Neural progenitor cell (in vitro differentiated cells): ENCODE results near the gene RPS6KA3. TPM values are rescaled to one million over a fixed set of nuclear protein-coding genes. Genes with fewer than 3 reads are reported as not detected.

Experiments
- DNase-seq: peaks from one replicate; pipeline ENCODE4 v3.0.0-alpha.2; 2016; ENCODE audit warnings: low spot score
- H2AFZ ChIP-seq: fragments of 200-600 bp; sonication (generic); replicated peaks from 2 replicates; pipeline ENCODE4 v1.6.1; 2016; ENCODE audit warnings: antibody characterized with exemption
- H3F3A ChIP-seq: fragments of 200-600 bp; sonication (generic); 2 replicates; pipeline ENCODE4 v1.6.1; 2016; ENCODE audit warnings: antibody characterized with exemption, low read depth
- H3K27ac ChIP-seq: fragments of 200-600 bp; sonication (generic); 2 replicates; pipeline ENCODE4 v1.5.1; 2016; ENCODE audit warnings: mild to moderate bottlenecking
- H3K27me3 ChIP-seq: fragments of 200-600 bp; sonication (generic); 2 replicates; pipeline ENCODE4 v1.6.1; 2016; ENCODE audit warnings: mild to moderate bottlenecking, moderate library complexity
- H3K36me3 ChIP-seq: fragments of 200-600 bp; sonication (generic); 2 replicates; pipeline ENCODE4 v1.5.1; 2016
- H3K4me1 ChIP-seq: fragments of 200-600 bp; sonication (generic); 2 replicates; pipeline ENCODE4 v1.6.1; 2016; ENCODE audit warnings: mixed run types
- H3K4me2 ChIP-seq: fragments of 200-600 bp; sonication (generic); 2 replicates; pipeline ENCODE4 v1.6.1; 2016
- H3K4me3 ChIP-seq: fragments of 200-600 bp; sonication (generic); 2 replicates; pipeline ENCODE4 v1.5.1; 2016
- H3K79me2 ChIP-seq: fragments of 200-600 bp; sonication (generic); 2 replicates; pipeline ENCODE4 v1.6.1; 2016; ENCODE audit warnings: low read depth
- H3K9ac ChIP-seq: fragments of 200-600 bp; sonication (generic); 2 replicates; pipeline ENCODE4 v1.6.1; 2016
- H3K9me3 ChIP-seq: fragments of 200-600 bp; sonication (generic); 2 replicates; pipeline ENCODE4 v1.5.1; 2016; ENCODE audit warnings: low read depth
- H4K20me1 ChIP-seq: fragments of 200-600 bp; sonication (generic); 2 replicates; pipeline ENCODE4 v1.6.1; 2016; ENCODE audit warnings: low read depth
- H3K27ac Mint-ChIP-seq: 3 replicates; pipeline ENCODE4 v1.8.0; 2021; ENCODE audit warnings: mixed read lengths
- H3K27me3 Mint-ChIP-seq: 2 replicates; pipeline ENCODE4 v1.8.0; 2022; ENCODE audit warnings: low read depth, mild to moderate bottlenecking, inconsistent platforms, moderate library complexity, mixed read lengths; ENCODE audit not compliant: insufficient read depth
- H3K36me3 Mint-ChIP-seq: 3 replicates; pipeline ENCODE4 v1.8.0; 2021; ENCODE audit warnings: mixed read lengths
- H3K4me1 Mint-ChIP-seq: 3 replicates; pipeline ENCODE4 v1.8.0; 2021; ENCODE audit warnings: mixed read lengths
- H3K4me3 Mint-ChIP-seq: 3 replicates; pipeline ENCODE4 v1.8.0; 2021; ENCODE audit warnings: mild to moderate bottlenecking, moderate library complexity, mixed read lengths
- H3K9me3 Mint-ChIP-seq: 3 replicates; pipeline ENCODE4 v1.8.0; 2020; ENCODE audit warnings: mixed read lengths
- CTCF ChIP-seq: fragments of 200-600 bp; sonication (generic); IDR thresholded peaks from 2 replicates; pipeline ENCODE4 v1.5.1; 2017; ENCODE audit warnings: antibody characterized with exemption, mild to moderate bottlenecking
- EZH2 ChIP-seq: fragments of 200-600 bp; sonication (generic); IDR thresholded peaks from 2 replicates; pipeline ENCODE4 v1.6.1; 2017; ENCODE audit warnings: antibody characterized with exemption, mild to moderate bottlenecking, moderate library complexity
- EZH2phosphoT487 ChIP-seq: fragments of 200-600 bp; sonication (generic); IDR thresholded peaks from 2 replicates; pipeline ENCODE4 v1.6.1; 2017; ENCODE audit warnings: antibody characterized with exemption
- total RNA-seq: library from RNA; depleted of rRNA; stranded (reverse); fragments of >200 nt; gene quantifications from 2 replicates; pipeline ENCODE4 v1.2.3, GENCODE V29; 2015; ENCODE audit warnings: low replicate concordance

Gene RPS6KA3
- total RNA-seq, 1 donor from 2014 or later = 32.2 TPM

GRCh38 chrX:20147561-20147960 is 119.1 kb downstream of the RPS6KA3 start:
- H3F3A ChIP-seq = no peaks in the 10 kb centered on the region
- H3K9me3 ChIP-seq = peaks cover 3% of the 10 kb centered on the region
- no peak for DNase-seq
- H3K9me3 Mint-ChIP-seq = no peaks in the 10 kb centered on the region
- no peak overlapping the region for H3K4me3 Mint-ChIP-seq
- H3K27me3 ChIP-seq = no peaks in the 10 kb centered on the region
- H3K27me3 Mint-ChIP-seq = no peaks in the 10 kb centered on the region
- H2AFZ ChIP-seq = no peak overlapping the region
- no peak overlapping the region for H3K27ac ChIP-seq
- H3K4me3 ChIP-seq = no peak overlapping the region
- H3K4me1 ChIP-seq = no peaks in the 10 kb centered on the region
- H3K36me3 ChIP-seq = no peaks in the 10 kb centered on the region
- no peak overlapping the region for H3K4me2 ChIP-seq
- no peak overlapping the region for H3K9ac ChIP-seq
- H4K20me1 ChIP-seq = no peaks in the 10 kb centered on the region
- H3K27ac Mint-ChIP-seq = no peak overlapping the region
- no peaks in the 10 kb centered on the region for H3K36me3 Mint-ChIP-seq
- no peaks in the 10 kb centered on the region for H3K79me2 ChIP-seq
- H3K4me1 Mint-ChIP-seq = no peaks in the 10 kb centered on the region
- TF ChIP-seq CTCF (no peak), EZH2phosphoT487 (no peak), EZH2 (no peak)

- H3K27me3 Mint-ChIP-seq = no peaks in the 10 kb centered on the region
- no peak for TF ChIP-seq EZH2
- TF ChIP-seq CTCF = no peak
- TF ChIP-seq EZH2phosphoT487 = no peak
- no peaks in the 10 kb centered on the region for H3K9me3 Mint-ChIP-seq
- H3K4me3 ChIP-seq = no peak overlapping the region
- no peak overlapping the region for H3K4me3 Mint-ChIP-seq
- peaks cover 21% of the 10 kb centered on the region for H3K79me2 ChIP-seq
- H3K9ac ChIP-seq = no peak overlapping the region
- no peak for DNase-seq
- no peaks in the 10 kb centered on the region for H3F3A ChIP-seq
- no peak overlapping the region for H3K4me2 ChIP-seq
- H3K4me1 Mint-ChIP-seq = peaks cover 4% of the 10 kb centered on the region
- H3K27me3 ChIP-seq = no peaks in the 10 kb centered on the region
- H2AFZ ChIP-seq = no peak overlapping the region
- H3K4me1 ChIP-seq = peaks cover 7% of the 10 kb centered on the region
- H4K20me1 ChIP-seq = peaks cover 11% of the 10 kb centered on the region
- peaks cover under 1% of the 10 kb centered on the region for H3K9me3 ChIP-seq
- no peak overlapping the region for H3K27ac ChIP-seq
- H3K36me3 ChIP-seq = no peaks in the 10 kb centered on the region
- no peaks in the 10 kb centered on the region for H3K36me3 Mint-ChIP-seq
- H3K27ac Mint-ChIP-seq = no peak overlapping the region
These were observed 122.2 kb downstream of the RPS6KA3 start for GRCh38 chrX:20144491-20144890.

- Histone ChIP-seq H3K4me3 (no peak overlapping the region), H3K36me3 (peaks cover 4% of the 10 kb centered on the region), H3K79me2 (peaks cover 31% of the 10 kb centered on the region), H3K27me3 (no peaks in the 10 kb centered on the region), H2AFZ (no peak overlapping the region), H3K27ac (no peak overlapping the region), H3K9me3 (no peaks in the 10 kb centered on the region), H3F3A (no peaks in the 10 kb centered on the region), H3K4me1 (peaks cover 7% of the 10 kb centered on the region), H3K9ac (no peak overlapping the region), H3K4me2 (no peak overlapping the region), H4K20me1 (peaks cover 20% of the 10 kb centered on the region)
- DNase-seq = no peak
- Mint-ChIP-seq H3K9me3 (no peaks in the 10 kb centered on the region), H3K27me3 (no peaks in the 10 kb centered on the region), H3K4me1 (peaks cover 9% of the 10 kb centered on the region), H3K36me3 (peaks cover 2% of the 10 kb centered on the region), H3K4me3 (no peak overlapping the region), H3K27ac (no peak overlapping the region)
- no peak for TF ChIP-seq CTCF
- no peak for TF ChIP-seq EZH2phosphoT487
- TF ChIP-seq EZH2 = no peak
These were observed 123.1 kb downstream of the RPS6KA3 start for GRCh38 chrX:20143561-20143960.
